Fibroblast of skin of right biceps (primary cell): ENCODE data around the gene ARSB.
A peak's percentile ranks its signal among the peaks of the same experiment; 100 is the strongest.

ENCODE experiments used
- DNase-seq: peaks from one replicate; pipeline ENCODE4 v3.0.0-alpha.2; 2013

Gene ARSB

GRCh38 chr5:78799266-78800017 is 185.7 kb downstream of the ARSB start:
- DNase-seq, result peak; percentile 78

GRCh38 chr5:78798673-78799029 is 186.5 kb downstream of the ARSB start:
- DNase-seq, result no peak

- peak; percentile 83 for DNase-seq
These were observed 187.0 kb downstream of the ARSB start for GRCh38 chr5:78797936-78798672.

GRCh38 chr5:78795757-78796156 is 189.4 kb downstream of the ARSB start:
- peak; percentile 58 for DNase-seq

- DNase-seq, result no peak
These were observed 190.4 kb downstream of the ARSB start for GRCh38 chr5:78794693-78795215.

GRCh38 chr5:78793907-78794662 is 191.0 kb downstream of the ARSB start:
- no peak for DNase-seq

- no peak for DNase-seq
These were observed 192.6 kb downstream of the ARSB start for GRCh38 chr5:78792345-78793055.

- no peak for DNase-seq
These were observed 193.5 kb downstream of the ARSB start for GRCh38 chr5:78791501-78792100.

- DNase-seq, result no peak
These were observed 197.3 kb downstream of the ARSB start for GRCh38 chr5:78787783-78788182.

GRCh38 chr5:78785454-78785853 is 199.7 kb downstream of the ARSB start:
- no peak for DNase-seq

- no peak for DNase-seq
These were observed 201.5 kb downstream of the ARSB start for GRCh38 chr5:78783434-78784130.

GRCh38 chr5:78782728-78783127 is 202.4 kb downstream of the ARSB start:
- no peak for DNase-seq

- DNase-seq, result no peak
These were observed 203.4 kb downstream of the ARSB start for GRCh38 chr5:78781611-78782286.

- peak; percentile 85 for DNase-seq
These were observed 205.1 kb downstream of the ARSB start for GRCh38 chr5:78779771-78780616.

- no peak for DNase-seq
These were observed 205.8 kb downstream of the ARSB start for GRCh38 chr5:78779262-78779661.

GRCh38 chr5:78778538-78778937 is 206.6 kb downstream of the ARSB start:
- DNase-seq, result peak; percentile 64

GRCh38 chr5:78777901-78778300 is 207.2 kb downstream of the ARSB start:
- DNase-seq, result no peak

GRCh38 chr5:78776637-78777036 is 208.5 kb downstream of the ARSB start:
- DNase-seq, result no peak

GRCh38 chr5:78773655-78774054 is 211.5 kb downstream of the ARSB start:
- no peak for DNase-seq
